COLO668 (cell line): Measurements from ENCODE around the gene KLHL40.

Source experiments
- DNase-seq: peaks from one replicate; lab custom pipeline; 2025; ENCODE audit not compliant: unreplicated experiment; lab: John Stamatoyannopoulos, UW

KLHL40 gene

DNA sequence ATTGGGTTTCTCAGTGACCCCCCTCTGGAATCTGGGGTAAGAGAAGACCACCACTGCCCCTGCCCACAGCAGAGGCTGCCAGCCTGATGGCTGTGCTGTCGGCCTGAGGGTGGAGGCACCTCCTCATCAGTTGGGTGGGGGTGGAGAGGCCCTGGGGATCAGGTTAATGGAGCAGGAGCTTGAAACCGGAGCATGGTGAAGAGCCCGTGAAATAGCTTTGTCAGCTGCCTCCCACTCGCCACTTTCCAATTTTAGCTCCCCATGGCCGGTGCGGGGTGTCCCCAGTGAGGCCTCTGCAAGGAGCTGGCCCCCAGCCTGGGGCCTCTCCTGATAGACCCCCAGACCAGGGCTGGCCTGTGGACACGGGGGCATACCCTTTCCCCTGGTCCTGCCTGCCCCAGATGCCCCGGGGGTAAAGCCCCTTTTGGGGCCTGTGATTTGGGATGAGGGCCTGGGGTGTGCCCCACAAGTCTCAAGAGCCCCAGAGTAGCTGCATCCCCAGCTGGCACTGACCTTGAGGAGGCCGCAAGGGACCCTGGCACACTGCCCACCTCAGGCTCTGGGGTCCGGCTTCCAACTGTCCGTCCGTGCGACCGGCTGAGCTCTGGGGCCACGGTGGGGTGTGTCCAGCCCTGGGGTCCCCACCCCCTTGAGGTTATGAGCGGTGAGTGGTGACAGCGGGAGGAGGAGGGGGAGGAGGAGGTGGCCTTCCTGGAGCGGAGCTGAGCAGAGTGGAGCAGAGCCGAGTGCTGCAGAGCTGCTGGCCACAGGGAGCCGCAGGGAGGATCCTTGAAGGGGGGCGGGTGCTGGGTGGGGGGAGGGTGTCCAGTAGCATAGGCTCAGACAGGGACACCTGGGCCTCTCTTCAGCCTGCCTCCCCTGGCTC is 17.0 kb downstream of the KLHL40 start, which contains the start of gene HHATL:
Gene HHATL (minus strand): TSS at position 733 of the 886 bp plus-strand sequence. CDS start 1,972 bp downstream, outside the sequence.
- DNase-seq = no peak

DNA sequence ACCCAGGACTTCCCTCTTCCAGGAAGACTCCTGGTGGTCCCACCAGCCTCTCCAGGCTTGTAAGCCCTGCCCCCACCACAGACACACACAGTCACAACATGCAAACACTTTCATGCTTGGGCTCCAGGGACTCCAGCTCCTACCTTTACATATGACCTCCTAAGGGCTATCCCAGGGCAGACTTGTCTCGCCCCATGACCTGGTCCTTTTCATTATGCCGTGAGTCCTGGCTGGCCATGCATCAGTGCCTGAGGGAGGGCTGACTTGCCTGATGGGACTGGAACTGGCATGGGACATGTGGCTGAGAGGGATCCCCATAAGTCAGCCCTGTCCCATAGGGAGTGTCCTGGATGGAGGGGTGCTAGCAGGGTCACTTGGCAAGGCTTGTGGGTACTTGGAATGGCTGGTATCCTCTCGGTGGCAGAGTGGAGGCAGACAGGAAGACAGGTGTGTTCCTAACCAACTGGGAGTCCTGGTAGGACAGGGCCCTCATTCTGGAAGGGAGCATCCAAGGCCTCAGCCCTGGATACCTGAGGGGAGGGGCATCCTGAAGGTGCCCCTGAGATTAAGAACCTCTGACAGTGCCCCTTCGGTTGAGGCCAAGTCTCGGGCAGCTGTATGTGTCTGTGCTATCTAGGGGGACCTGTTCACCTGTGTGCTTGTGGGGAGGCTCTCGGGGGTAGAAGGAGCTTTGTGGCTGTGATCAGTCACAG is 17.8 kb downstream of the KLHL40 start:
- no peak for DNase-seq

DNA sequence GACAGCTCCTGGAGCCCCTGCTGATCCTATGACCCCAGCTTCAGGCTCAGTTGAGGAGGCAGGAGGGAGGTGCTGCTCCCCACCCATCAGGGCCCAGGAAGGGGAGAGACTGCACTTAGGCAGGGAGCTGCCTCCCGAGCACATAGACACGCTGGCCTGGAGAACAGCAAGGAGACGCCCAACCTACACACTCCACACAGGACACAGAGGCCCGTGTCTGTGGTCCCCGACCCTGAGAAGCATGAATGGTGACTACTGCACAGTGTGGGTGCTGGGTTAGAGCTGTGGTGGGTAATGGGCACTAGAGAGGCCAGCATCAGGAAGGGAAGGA is 18.3 kb downstream of the KLHL40 start:
- DNase-seq = no peak

DNA sequence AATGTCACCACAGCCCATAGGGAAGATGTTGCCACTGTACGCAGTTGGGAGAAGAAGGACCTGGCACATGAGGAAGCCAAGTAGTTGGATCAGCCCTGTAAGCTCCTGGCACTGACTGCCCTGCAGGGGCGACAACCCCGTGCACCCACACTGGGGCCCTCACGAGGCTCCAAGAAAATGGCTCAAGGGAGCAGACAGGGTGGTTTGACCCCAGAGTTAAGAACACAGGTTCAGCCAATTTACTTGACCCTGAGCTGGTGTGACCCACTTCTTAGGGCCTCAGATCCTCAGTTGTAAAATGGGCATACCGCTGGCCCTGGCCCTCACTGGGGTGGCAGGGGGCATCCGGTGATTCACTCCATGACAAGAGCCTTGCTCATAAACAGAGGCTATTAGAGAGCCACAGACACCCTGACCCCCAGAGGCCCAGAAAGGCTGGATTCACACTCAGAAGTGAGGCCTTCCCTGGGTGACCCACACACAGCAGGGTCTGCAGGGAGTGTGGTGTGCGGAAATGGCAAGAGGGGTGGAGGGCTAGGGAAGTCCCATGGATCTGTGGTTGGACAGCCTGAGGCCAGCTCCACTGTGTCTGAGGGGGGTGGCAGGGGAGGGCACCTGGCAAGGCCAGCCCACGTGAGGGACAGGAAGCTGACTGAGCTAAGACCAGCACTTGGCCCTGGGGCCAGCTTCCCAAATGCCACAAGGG is 19.0 kb downstream of the KLHL40 start:
- DNase-seq = no peak

DNA sequence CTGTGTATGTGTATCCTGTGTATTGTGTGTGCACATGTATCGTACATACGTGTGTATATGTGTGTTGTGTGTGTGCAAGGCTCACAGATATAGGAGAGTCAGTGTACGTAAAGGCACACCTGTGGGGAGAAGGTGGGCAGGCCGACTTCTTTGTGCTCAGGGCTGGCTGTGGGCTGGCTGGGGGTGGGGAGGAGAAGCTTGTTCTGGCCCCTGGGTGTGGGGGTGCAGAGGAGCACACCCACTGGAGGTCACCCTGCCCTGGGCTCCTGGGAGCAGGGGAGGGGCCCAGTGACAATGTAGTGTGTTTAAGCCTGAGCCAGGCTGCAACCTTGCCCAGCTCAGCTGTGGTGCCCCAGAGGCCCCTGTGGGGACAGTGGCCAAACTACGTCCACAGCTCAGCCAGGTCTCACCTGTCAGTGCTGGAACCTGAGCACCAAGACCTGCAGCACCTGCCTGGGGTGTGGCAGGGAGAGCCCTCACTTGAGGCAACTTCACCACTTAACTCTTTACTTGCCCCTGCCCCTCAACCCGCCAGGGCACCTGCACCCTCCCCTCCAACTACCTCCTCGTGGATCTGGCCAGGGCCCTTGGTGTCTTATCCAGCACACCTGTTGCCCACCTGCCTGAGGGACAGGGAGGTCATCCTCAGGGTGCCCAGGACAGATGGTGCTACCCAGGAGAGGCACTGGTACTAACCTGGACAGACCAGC is 19.9 kb downstream of the KLHL40 start:
- DNase-seq = no peak

DNA sequence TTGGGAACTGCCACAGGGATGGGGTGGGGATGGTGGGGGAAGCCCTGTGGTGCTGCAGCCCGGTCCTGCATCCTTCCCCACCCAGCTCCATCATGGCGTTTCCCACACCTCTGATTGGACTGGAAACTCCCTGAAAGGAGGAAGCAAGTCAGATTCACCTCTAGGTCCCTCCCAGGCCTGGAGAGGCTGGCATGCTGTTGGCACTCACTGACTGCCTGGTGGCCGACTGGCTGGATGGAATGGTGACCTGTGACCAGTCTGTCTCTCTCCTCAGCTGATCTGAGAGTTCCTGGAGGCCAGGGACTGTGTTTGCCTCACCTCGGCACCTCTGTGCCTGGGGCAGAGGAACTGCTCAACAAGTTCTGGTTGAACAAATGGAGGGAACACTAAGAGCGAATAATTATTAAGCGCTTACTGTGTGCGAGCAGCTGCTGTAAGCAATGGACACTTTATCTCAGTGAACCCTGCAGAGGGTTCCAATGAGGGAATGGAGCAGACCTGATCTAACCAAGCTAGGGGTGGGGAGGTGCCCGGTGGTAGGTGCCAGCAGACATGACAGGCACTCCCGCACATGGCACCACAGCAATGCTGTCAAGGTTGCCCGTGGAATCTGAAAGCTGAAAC is 20.7 kb downstream of the KLHL40 start:
- DNase-seq = no peak

DNA sequence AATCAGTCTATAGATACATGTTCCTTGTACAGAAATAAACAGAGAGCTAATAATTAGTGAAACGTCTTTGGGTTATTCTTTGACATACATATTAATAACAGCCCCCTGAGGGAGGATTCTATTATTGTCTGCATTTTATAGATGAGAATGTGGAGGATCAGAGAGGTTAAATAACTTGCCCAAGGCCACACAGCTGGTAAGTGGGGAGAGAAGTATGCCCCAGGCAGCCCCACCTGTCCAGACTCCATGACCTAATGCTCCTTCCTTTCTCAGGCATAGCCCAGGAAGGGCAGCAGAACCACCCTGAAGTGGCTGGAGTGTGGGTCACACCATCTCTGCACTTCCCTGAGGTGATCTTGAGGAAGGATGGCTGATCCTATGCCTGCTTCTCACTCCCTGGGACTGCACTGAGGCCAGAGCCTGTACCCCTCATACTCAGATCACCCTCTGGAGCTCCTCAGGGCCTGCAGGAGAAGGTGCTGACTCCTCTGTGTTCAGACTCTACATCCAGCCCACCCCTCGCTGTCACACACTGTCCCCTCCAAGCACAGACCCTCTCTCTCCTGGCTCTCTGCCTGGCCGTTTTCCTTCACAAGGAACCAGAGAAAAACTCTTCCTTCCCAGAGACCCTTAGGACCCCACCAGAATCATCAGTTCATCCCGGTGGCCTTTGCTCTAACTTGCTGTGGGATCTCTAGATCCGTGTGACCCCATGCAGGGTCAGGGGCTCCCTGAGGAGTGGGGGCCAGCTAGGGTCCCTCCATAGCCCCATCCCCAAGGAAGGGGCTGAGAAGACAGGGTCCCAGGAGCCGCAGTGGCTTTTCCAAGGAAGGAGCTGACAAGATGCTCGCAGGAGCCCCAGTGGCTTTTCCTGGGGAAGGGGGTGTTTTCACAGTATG is 21.6 kb downstream of the KLHL40 start:
- no peak for DNase-seq

DNA sequence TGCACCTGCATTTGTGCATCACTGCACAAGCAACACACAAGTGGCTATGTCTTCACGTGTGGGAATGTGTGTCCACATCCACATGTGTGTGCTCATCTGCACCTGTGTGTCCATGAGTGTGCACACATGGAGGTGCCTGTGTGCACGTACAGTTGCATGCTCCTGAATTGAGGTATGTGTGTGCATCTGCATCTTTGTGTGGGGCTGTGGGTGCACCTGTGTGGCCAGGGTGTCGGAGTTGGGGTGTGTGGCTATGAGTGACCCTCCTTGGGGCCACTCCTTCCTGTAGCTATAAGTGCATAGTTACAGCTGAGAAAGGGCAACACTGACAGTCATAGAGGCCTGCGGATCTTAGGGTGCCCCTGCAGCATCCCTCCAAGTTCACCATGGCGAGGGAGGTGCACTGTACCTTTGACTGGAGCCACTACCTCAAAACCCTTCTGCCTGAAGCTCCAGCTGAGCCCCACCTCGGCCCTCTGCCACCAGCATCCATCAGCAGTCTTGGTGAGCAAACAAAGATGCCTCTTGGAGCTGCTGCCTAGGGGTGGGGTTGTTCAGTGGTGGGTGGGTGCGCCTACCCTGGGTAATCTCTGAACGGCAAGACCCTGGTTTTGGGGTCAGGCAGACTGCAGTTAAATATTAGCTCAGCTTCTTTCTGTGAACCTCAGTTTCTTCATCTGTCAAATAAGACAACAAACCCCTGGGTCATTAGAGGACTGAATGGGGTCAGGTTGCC is 22.5 kb downstream of the KLHL40 start:
- no peak for DNase-seq

DNA sequence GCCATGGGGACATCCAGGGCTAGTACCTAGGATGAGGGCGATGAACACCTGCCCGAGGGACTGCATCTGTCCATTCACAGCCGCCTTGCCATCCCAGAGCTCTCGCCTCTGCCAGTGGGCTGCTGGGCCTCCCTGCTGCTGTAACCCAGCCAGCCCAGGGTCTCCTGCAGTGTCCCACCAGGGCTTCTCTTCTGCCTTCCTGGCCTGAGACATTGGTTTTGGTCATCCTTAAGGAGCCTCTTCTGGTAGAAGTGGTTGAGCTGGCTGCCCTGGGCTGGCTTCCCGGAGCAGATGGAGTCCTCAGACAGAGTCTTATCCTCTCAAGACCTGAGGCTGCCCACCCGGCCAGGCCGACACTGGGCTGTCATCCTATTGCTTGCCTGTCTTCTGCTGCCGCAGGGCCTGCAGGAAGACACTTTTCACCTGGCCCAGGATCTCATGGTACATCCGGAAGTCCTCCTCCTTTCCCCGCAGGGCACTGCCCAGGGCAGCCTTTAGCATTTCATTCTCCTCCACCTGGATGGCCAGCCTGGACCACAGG is 23.3 kb downstream of the KLHL40 start:
- DNase-seq = no peak

DNA sequence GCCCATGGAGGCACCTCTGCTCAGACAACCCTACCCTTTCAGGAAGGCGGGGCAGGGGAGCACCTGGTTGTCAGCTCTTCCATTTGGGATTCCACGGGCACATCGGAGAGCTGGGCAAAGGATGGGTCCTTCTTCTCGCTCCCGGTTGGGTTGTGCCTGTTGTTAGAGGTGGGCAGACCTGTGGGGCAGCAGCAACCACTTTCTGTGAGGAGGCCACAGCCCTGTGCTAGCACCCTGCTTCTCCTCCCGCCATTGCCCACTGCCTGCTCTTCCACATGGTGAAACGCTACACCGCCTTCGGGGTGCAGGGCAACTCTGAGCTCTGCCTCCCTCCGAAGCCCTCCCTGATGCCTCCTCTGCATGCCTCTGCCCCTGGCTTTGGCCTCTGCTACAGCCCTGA is 24.3 kb downstream of the KLHL40 start:
- no peak for DNase-seq

DNA sequence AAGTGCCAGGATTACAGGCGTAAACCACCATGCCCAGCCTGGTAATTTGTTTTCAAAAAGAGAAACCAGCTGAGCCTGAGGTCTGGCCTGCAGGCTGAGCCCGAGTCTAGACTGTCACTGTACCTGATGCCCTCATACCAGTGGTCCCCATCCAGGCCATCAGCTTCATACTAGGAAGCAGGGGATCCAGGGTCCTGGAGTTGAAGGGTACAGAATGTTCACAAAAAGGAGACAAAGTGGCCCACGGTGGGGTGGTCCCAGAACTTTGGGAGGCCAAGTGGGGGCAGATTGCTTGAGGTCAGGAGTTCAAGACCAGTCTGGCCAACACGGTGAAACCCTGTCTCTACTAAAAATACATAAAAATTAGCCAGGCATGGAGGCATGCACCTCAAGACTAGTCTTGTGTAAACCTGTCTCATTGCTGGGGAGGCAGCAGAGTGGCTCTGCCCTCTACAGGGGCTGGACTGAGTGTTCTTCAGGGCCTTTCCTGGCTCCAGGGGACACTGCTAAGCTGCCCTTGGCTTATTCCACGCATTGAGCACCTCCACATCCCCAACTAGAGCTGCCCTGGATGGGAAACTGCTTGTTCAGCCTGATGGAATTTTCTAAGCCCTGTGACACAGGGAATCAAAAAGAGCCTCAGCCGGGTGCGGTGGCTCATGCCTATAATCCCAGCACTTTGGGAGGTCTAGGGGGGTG is 25.1 kb downstream of the KLHL40 start:
- DNase-seq = no peak

DNA sequence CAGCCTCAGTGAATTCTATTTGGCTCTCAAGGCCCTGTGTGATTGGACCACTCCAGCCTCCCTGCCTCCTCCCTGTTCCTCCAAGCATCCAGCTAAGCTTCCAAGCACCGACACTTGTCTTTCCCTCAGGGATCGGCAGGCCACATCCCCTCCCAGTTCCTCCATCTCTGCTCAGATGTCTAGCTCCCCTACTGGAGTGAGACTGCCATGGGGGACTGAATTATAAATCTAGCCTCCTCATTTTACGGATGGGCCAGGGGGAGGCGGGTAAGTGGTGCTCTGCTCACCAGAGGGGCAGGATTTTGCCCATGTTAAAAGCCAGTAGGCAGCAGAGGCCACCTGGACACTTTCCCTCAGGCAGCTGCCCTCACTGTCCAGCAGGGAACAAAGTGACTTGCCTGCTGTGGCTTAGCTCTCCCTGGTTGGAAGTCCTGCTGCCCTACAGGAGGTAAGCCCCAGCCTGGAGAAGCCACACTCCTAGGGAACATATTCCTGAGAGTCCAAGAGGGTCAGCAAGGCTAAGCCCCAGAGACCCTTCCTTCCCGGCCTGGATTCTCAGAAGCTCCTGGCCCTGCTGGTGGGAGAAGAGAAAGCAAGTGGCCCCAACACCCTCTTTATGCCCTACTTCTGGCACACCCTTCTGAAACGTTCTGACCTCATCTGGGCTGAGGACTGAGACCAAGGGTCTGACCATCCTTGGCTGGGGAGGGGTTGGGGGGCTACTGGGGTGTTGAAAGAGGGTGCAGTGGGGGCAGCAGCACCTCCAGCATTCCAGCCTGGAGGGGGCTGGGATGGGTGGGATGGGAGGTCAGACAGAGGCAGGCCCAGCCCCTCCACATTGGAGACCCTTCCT is 26.4 kb downstream of the KLHL40 start:
- no peak for DNase-seq

DNA sequence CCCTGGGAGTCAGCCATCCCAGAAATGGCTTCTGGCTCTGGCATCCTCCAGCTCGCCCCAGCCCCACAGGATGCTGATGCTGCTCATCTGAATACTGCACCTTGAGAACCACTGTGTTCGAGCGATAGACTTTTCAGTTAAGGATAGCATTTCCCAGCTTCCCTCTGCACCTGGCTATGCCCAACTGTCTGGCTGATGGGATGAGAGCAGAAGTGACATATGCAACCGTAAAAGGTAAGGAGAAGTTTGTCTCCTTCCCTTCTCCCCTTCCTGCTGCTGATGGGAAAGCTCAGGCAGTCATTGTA is 27.0 kb downstream of the KLHL40 start:
- DNase-seq = no peak

DNA sequence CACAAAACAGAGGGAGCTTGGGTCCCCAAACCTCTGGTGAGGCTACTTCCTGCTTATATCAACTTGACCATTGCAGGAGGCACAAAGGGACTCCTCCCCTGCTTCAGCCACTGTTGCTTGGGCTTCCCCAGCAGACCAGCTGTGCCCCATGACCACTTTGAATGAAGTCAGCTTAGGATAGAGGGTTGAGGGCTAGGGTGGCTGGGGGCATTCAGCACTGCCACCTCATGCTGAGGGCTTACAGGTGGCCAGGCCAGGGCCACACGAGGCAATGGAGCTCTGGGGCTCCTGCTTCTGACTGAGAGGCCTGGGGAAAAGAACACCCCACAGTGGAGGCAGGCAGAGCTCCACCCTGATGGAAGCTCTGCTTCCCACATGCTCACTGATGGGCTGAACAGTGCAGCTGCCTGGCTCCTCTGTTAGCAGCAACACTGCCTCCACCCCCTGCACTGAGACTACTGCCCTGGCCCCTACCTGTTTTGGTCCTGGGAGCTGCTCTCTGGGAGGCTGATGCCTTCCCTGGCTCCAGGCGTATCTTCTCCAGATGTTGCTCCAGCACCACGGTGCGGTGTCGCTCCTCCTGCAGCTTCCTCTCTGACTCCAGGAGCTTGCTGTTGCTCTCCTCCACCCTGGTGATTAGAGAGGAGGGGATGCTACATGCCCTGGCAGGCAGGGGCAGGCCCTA is 27.5 kb downstream of the KLHL40 start:
- no peak for DNase-seq

DNA sequence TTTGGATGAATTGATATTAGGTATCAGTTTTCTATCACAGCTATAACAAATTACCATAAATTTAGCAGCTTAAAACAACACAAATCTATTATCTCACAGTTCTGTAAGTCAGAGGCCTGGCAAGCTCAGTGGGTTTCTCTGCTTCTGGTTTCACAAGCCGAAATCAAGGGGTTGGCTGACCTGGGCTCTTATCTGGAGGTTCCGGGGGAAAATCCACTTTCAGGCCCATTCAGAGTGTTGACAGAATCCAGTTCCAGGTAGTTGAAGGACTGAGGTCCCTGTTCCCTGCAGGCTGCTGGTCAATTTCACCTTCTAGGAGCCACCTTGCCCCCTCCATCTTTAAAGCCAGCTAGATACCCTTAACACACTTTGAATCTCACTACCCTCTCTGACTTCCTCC is 28.4 kb downstream of the KLHL40 start:
- DNase-seq = no peak

DNA sequence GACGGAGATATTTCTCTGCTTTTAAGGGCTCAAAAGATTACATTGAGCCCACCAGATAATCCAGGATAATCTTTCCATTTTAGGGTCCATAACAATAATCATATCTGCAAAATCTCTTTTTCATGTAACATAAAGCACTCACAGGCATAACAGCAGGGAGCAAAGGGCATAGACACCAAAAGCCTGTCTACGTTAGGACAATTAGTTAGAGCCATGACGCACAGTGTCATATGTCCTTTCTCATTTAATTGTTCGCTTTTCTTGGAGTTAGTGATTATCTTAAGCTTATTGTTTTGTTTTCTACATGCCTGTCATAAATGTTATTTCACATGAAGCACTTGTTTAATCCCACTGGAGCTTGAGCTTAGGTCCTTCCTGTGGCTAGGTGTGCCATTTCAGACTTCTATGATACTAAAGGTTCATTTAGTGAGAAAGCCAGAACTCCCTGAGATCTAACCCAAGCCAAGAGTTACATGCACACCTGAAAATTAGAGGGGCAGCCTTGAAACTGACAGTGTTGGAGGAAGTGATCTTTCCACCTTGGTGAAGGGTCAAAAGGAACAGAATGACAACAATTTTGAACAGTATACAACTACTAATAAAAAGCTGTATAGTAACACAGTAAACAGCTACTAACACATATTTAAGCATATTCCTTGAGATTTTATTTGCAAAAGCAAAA is 29.0 kb downstream of the KLHL40 start:
- no peak for DNase-seq
